IMR-90 (cell line): ENCODE measurements around the gene ZGRF1. TPM values are rescaled to one million over a fixed set of nuclear protein-coding genes. Genes with fewer than 3 reads are reported as not detected.

ENCODE experiments used
- ATAC-seq: fragments of 200-7000 bp; cut with Tn5 transposase; 2 replicates; pipeline ENCODE4 v1.9.1; 2020; ENCODE audit warnings: low read depth, mild to moderate bottlenecking, moderate library complexity
- BruUV-seq: library from RNA; stranded (reverse); fragments of 400-500 nt; replicated peaks from 2 replicates; lab custom pipeline; 2021; lab: Mats Ljungman, UMichigan
- CTCF ChIA-PET: fragments of 300-600 bp; formaldehyde crosslinking; extraction: SDS; loops from one replicate; lab custom pipeline; 2021; ENCODE audit warnings: antibody characterized with exemption; lab: Yijun Ruan, JAX
- POLR2A ChIA-PET: fragments of 300-600 bp; sonication (Branson Sonifier 250); formaldehyde crosslinking; loops from one replicate; lab custom pipeline; 2022; ENCODE audit warnings: antibody characterized with exemption; ENCODE audit not compliant: unreplicated experiment; lab: Charles Lee
- DNase-seq: peaks from one replicate; pipeline ENCODE4 v3.0.0; 2013
- H2AFZ ChIP-seq: replicated peaks from 2 replicates; pipeline ENCODE3; 2013; ENCODE audit warnings: low read length, mild to moderate bottlenecking; ENCODE audit not compliant: poor library complexity
- H2AK5ac ChIP-seq: 2 replicates; pipeline ENCODE4 v1.6.1; 2013; ENCODE audit warnings: low read depth, low read length, inconsistent platforms
- H2AK9ac ChIP-seq: replicated peaks from 2 replicates; pipeline ENCODE3; 2013; ENCODE audit warnings: mild to moderate bottlenecking, low read depth, low read length, moderate library complexity; ENCODE audit not compliant: poor library complexity
- H2BK120ac ChIP-seq: 2 replicates; pipeline ENCODE4 v1.6.1; 2013; ENCODE audit warnings: low read depth, low read length, inconsistent platforms
- H2BK15ac ChIP-seq: 3 replicates; pipeline ENCODE4 v1.6.1; 2013; ENCODE audit warnings: low read depth, low read length, inconsistent platforms
- H2BK20ac ChIP-seq: 2 replicates; pipeline ENCODE4 v1.6.1; 2013; ENCODE audit warnings: low read depth, mild to moderate bottlenecking, inconsistent platforms, low read length, moderate library complexity
- H2BK5ac ChIP-seq: 2 replicates; pipeline ENCODE4 v1.6.1; 2013; ENCODE audit warnings: mild to moderate bottlenecking, low read depth, low read length, inconsistent platforms; ENCODE audit not compliant: poor library complexity, severe bottlenecking
- H3K14ac ChIP-seq: replicated peaks from 2 replicates; pipeline ENCODE4 v1.6.1; 2013; ENCODE audit warnings: low read depth, low read length, inconsistent platforms
- H3K18ac ChIP-seq: 2 replicates; pipeline ENCODE4 v1.6.1; 2013; ENCODE audit warnings: low read depth, low read length, control low read depth
- H3K23ac ChIP-seq: 2 replicates; pipeline ENCODE4 v1.6.1; 2013; ENCODE audit warnings: low read depth, low read length, inconsistent platforms
- H3K27ac ChIP-seq: 2 replicates; pipeline ENCODE4 v1.5.1; 2013; ENCODE audit warnings: mild to moderate bottlenecking, control low read depth, low read length; ENCODE audit not compliant: insufficient read depth
- H3K27me3 ChIP-seq: 2 replicates; pipeline ENCODE4 v1.6.1; 2013; ENCODE audit warnings: low read length; ENCODE audit not compliant: control insufficient read depth, insufficient read depth
- H3K36me3 ChIP-seq: 2 replicates; pipeline ENCODE4 v1.6.1; 2013; ENCODE audit warnings: low read length, mixed read lengths; ENCODE audit not compliant: control insufficient read depth, insufficient read depth
- H3K4ac ChIP-seq: 2 replicates; pipeline ENCODE4 v1.6.1; 2013; ENCODE audit warnings: low read depth, low read length, inconsistent platforms
- H3K4me1 ChIP-seq: 2 replicates; pipeline ENCODE4 v1.6.1; 2013; ENCODE audit warnings: low read length, mixed read lengths; ENCODE audit not compliant: control insufficient read depth, insufficient read depth
- H3K4me2 ChIP-seq: 2 replicates; pipeline ENCODE4 v1.6.1; 2013; ENCODE audit warnings: low read depth, mild to moderate bottlenecking, control low read depth, low read length, moderate library complexity
- H3K4me3 ChIP-seq: 2 replicates; pipeline ENCODE4 v1.5.1; 2013; ENCODE audit warnings: low read depth, mild to moderate bottlenecking, control low read depth, low read length, moderate library complexity; ENCODE audit not compliant: insufficient read depth
- H3K56ac ChIP-seq: 2 replicates; pipeline ENCODE4 v1.6.1; 2013; ENCODE audit warnings: low read length, inconsistent platforms; ENCODE audit not compliant: insufficient read depth; ENCODE audit errors: extremely low read depth
- H3K79me1 ChIP-seq, 2 experiments: 2 replicates each; pipeline ENCODE4 v1.6.1; 2013; ENCODE audit warnings: low read length in 2 of 2, inconsistent platforms in 1 of 2, low read depth in 1 of 2
- H3K9ac ChIP-seq: 2 replicates; pipeline ENCODE4 v1.6.1; 2013; ENCODE audit warnings: low read depth, low read length, control low read depth
- H3K9me1 ChIP-seq: 2 replicates; pipeline ENCODE4 v1.6.1; 2013; ENCODE audit warnings: low read length, inconsistent platforms; ENCODE audit not compliant: insufficient read depth
- H3K9me3 ChIP-seq: 2 replicates; pipeline ENCODE4 v1.6.1; 2013; ENCODE audit warnings: low read length; ENCODE audit not compliant: control insufficient read depth, insufficient read depth
- H4K20me1 ChIP-seq: 2 replicates; pipeline ENCODE4 v1.6.1; 2013; ENCODE audit warnings: low read length, inconsistent platforms; ENCODE audit not compliant: insufficient read depth
- H4K5ac ChIP-seq: 2 replicates; pipeline ENCODE4 v1.6.1; 2013; ENCODE audit warnings: mild to moderate bottlenecking, low read depth, low read length, control low read depth
- H4K8ac ChIP-seq, 2 experiments: 2 replicates each; pipeline ENCODE4 v1.6.1; 2013; ENCODE audit warnings: low read depth in 2 of 2, low read length in 2 of 2, control low read depth in 1 of 2, inconsistent platforms in 1 of 2
- H4K91ac ChIP-seq: 2 replicates; pipeline ENCODE4 v1.6.1; 2013; ENCODE audit warnings: low read depth, low read length, inconsistent platforms; ENCODE audit not compliant: insufficient read depth
- RCOR1 ChIP-seq: IDR thresholded peaks from 2 replicates; pipeline ENCODE4 v1.6.1; 2012; ENCODE audit warnings: mild to moderate bottlenecking, low read length, improper control_type of control experiment; ENCODE audit not compliant: insufficient replicate concordance
- WGBS, 2 experiments: methylation state at CpG; one replicate each; pipeline versions ENCODE4 v1.1.5 to v1.1.7; 2013; ENCODE audit warnings: missing lambda C conversion rate in 2 of 2; ENCODE audit not compliant: insufficient read length in 1 of 2; ENCODE audit errors: extremely low coverage in 2 of 2; 5-methylcytosine and 5-hydroxymethylcytosine counted together
- dilution Hi-C: fragments of 300-500 bp; cut with HindIII; formaldehyde crosslinking; loops from one replicate; pipeline ENCODE4 v1.14.3; 2018; ENCODE audit warnings: low sequenced_read_pairs; ENCODE audit not compliant: unreplicated experiment
- in situ Hi-C: fragments of 300-500 bp; cut with MboI; formaldehyde crosslinking; loops from 3 replicates; pipeline ENCODE4 v1.14.3; 2019; ENCODE audit warnings: low sequenced_read_pairs, inconsistent platforms, mixed read lengths
- intact Hi-C: fragments of 100-400 bp; cut with micrococcal nuclease; formaldehyde crosslinking; loops from 2 replicates; pipeline ENCODE4 v1.10.0; 2022
- polyA plus RNA-seq, 3 experiments: library from polyadenylated mRNA; depleted of rRNA; stranded (reverse); fragments of >200 nt; gene quantifications; 2 replicates each; pipeline ENCODE4 v1.2.3, GENCODE V29; 2012; ENCODE audit warnings: low replicate concordance in 1 of 3
- total RNA-seq: library from RNA; depleted of rRNA; stranded (reverse); fragments of >200 nt; gene quantifications from 2 replicates; pipeline ENCODE4 v1.2.3, GENCODE V29; 2012
- TF ChIP-seq, protein P1 (sequence below): conservative IDR thresholded peaks from 2 replicates; pipeline ENCODE4 v1.5.1; 2012; ENCODE audit warnings: mild to moderate bottlenecking, low read depth, low read length, improper control_type of control experiment

The ZGRF1 gene
- total and polyA plus RNA-seq, 2 of the 4 experiments (the other 2 are of a cell fraction): 2.8 to 5.6 TPM

GRCh38 chr4:112559053-112559452, 77.7 kb downstream of the ZGRF1 start:
- Histone ChIP-seq H4K5ac (no peak overlapping the region), H3K23ac (no peak overlapping the region), H3K9me1 (no peaks in the 10 kb centered on the region), H3K27me3 (no peaks in the 10 kb centered on the region), H2BK120ac (no peak overlapping the region), H4K8ac (no peak overlapping the region), H3K4me1 (no peaks in the 10 kb centered on the region), H4K20me1 (no peaks in the 10 kb centered on the region), H3K4me2 (no peak overlapping the region), H2BK20ac (no peak overlapping the region), H3K18ac (no peak overlapping the region), H3K4me3 (no peak overlapping the region), H3K27ac (no peak overlapping the region), H2BK15ac (no peak overlapping the region), H3K79me1 (no peaks in the 10 kb centered on the region), H3K36me3 (no peaks in the 10 kb centered on the region), H3K9me3 (no peaks in the 10 kb centered on the region), H2BK5ac (no peak overlapping the region), H2AK9ac (no peak overlapping the region), H2AK5ac (no peak overlapping the region), H2AFZ (no peak overlapping the region), H3K4ac (no peak overlapping the region), H3K9ac (no peak overlapping the region), H3K14ac (no peak overlapping the region), H3K56ac (no peak overlapping the region), H4K91ac (no peak overlapping the region)
- WGBS, 2 experiments: no CpG with 5 or more reads among the region's 3 CpGs
- CTCF ChIA-PET: interaction anchor here (0.6 kb wide), 2 partner anchors 25 to 36 kb away, joined by 3 to 6 read pairs; no protein-coding TSS in a partner anchor
- dilution Hi-C loops (no loop called here), intact Hi-C loops (no loop called here), in situ Hi-C loops (no loop called here)
- ATAC-seq (no peak), DNase-seq (no peak)
- BruUV-seq: no TSS peak
- POLR2A ChIA-PET: no interaction called here
- TF ChIP-seq RCOR1: no peak
- TF ChIP-seq, protein P1, sequence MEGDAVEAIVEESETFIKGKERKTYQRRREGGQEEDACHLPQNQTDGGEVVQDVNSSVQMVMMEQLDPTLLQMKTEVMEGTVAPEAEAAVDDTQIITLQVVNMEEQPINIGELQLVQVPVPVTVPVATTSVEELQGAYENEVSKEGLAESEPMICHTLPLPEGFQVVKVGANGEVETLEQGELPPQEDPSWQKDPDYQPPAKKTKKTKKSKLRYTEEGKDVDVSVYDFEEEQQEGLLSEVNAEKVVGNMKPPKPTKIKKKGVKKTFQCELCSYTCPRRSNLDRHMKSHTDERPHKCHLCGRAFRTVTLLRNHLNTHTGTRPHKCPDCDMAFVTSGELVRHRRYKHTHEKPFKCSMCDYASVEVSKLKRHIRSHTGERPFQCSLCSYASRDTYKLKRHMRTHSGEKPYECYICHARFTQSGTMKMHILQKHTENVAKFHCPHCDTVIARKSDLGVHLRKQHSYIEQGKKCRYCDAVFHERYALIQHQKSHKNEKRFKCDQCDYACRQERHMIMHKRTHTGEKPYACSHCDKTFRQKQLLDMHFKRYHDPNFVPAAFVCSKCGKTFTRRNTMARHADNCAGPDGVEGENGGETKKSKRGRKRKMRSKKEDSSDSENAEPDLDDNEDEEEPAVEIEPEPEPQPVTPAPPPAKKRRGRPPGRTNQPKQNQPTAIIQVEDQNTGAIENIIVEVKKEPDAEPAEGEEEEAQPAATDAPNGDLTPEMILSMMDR: no peak
